HepG2 (cell line): ENCODE data around the gene C20orf204. TPM values are rescaled to one million over a fixed set of nuclear protein-coding genes. Genes with fewer than 3 reads are reported as not detected.

Experiments used
- MBNL3 ChIP-seq: fragments of 250-450 bp; sonication (Bioruptor Pico); conservative IDR thresholded peaks from 2 replicates; pipeline ENCODE4 v1.8.0; 2022; ENCODE audit warnings: mild to moderate bottlenecking, inconsistent platforms
- RARG ChIP-seq: sonication (generic); formaldehyde crosslinking; IDR thresholded peaks from 2 replicates; pipeline ENCODE4 v1.4.0; 2020; ENCODE audit warnings: low read depth, mild to moderate bottlenecking, missing genetic modification reagents
- SYNCRIP ChIP-seq: fragments of 200-400 bp; formaldehyde crosslinking; IDR thresholded peaks from 2 replicates; pipeline ENCODE4 v1.6.1; 2018; ENCODE audit warnings: mild to moderate bottlenecking, low read depth, low read length; ENCODE audit not compliant: insufficient read depth
- ZBTB7B ChIP-seq: sonication (generic); formaldehyde crosslinking; IDR thresholded peaks from 2 replicates; pipeline ENCODE4 v1.4.0; 2020; ENCODE audit warnings: missing genetic modification reagents
- ZKSCAN1 ChIP-seq: fragments of 150-350 bp; IDR thresholded peaks from 2 replicates; pipeline ENCODE4 v1.6.1; 2014; ENCODE audit warnings: low read length
- ZNF792 ChIP-seq: IDR thresholded peaks from 2 replicates; pipeline ENCODE4 v1.6.1; 2016
- ZSCAN30 ChIP-seq: sonication (generic); formaldehyde crosslinking; IDR thresholded peaks from 2 replicates; pipeline ENCODE4 v1.5.0; 2020; ENCODE audit warnings: mild to moderate bottlenecking, missing genetic modification reagents
- polyA plus RNA-seq, 8 experiments: library from polyadenylated mRNA; depleted of rRNA in 3 of 8; stranded (reverse) in 7 of 8; unstranded in 1 of 8; fragments of >200 nt; fragmentation: Illumina TruSeq in 4 of 8; extraction: Trizol in 4 of 8; gene quantifications; 2 replicates each; pipeline versions ENCODE4 v1.2.1 to v1.2.3, GENCODE V29; 2011 to 2016; ENCODE audit warnings: low read depth in 4 of 8, missing spikeins in 1 of 8, mixed read lengths in 1 of 8; ENCODE audit not compliant: insufficient read depth in 1 of 8
- total RNA-seq, 5 experiments: library from RNA; depleted of rRNA; stranded (reverse); fragments of >200 nt; fragmentation: Illumina TruSeq; extraction: Trizol; gene quantifications; 2 replicates each; pipeline ENCODE4 v1.2.3, GENCODE V29; 2016; ENCODE audit warnings: low read depth in 1 of 5
- TF ChIP-seq, protein P1 (sequence below): sonication (generic); formaldehyde crosslinking; IDR thresholded peaks from 2 replicates; pipeline ENCODE4 v1.4.0; 2020; ENCODE audit warnings: mild to moderate bottlenecking, missing genetic modification reagents
- TF ChIP-seq, protein P2 (sequence below): sonication (generic); formaldehyde crosslinking; IDR thresholded peaks from 2 replicates; pipeline ENCODE4 v1.5.0; 2020; ENCODE audit warnings: mild to moderate bottlenecking, missing genetic modification reagents
- TF ChIP-seq, protein P3 (sequence below): sonication (generic); formaldehyde crosslinking; IDR thresholded peaks from 2 replicates; pipeline ENCODE4 v1.4.0; 2020; ENCODE audit warnings: mild to moderate bottlenecking, missing genetic modification reagents, borderline replicate concordance
- TF ChIP-seq, protein P4 (sequence below): sonication (generic); formaldehyde crosslinking; IDR thresholded peaks from 2 replicates; pipeline ENCODE4 v1.8.0; 2022; ENCODE audit warnings: missing genetic modification reagents, mild to moderate bottlenecking, moderate library complexity, borderline replicate concordance
- TF ChIP-seq, protein P5 (sequence below): sonication (generic); formaldehyde crosslinking; IDR thresholded peaks from 2 replicates; pipeline ENCODE4 v1.4.0; 2020; ENCODE audit warnings: mild to moderate bottlenecking, missing genetic modification reagents

Gene C20orf204
- total and polyA plus RNA-seq, 2 of the 13 experiments (the other 11 are each of a cell fraction or from before 2014, with no cell fraction given) = 22.1 to 80.0 TPM

DNA sequence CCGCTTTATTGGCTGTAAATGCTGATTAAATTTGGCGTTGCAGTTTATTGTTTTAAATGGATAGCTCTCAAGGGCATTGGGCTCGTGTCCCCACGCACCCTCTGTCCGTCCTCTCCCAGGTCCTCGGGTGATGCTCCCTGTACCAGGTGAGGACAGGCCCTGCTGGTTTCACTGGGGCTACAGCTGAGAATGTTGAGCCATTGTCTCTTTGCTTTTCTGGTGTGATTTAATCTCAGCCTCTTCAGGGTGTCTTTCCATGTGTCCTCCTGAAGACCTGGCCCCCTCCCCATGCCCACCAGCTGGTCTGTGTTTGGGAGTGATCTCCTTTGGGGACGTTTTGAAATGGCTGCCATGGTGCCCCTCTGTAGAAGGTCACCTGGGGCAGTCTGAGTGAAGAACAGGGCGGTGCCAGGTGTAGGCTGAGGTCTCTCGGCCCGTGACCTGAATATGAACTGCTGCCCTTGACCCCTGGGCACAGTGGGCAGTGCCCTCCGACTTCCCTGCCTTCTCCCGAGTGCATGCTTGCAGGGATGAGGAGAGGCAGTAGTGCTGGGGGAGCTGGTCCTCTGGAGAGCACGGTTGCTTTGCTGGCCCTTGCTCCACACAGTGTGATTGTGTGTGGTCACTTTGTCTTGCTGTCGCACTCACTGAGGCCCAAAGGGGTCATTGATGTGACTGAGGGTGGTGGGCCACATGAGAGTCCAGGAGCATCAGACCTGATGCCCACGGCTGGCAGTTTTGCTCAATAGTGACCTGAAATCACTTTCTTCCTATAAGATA lies 12.4 kb upstream of the C20orf204 start (continued):
- TF ChIP-seq SYNCRIP (no peak), ZSCAN30 (CRISPR knock-in tag) (no peak), RARG (CRISPR knock-in tag) (no peak), ZNF792 (CRISPR knock-in tag) (no peak), MBNL3 (CRISPR knock-in tag) (no peak), ZKSCAN1 (no peak), ZBTB7B (CRISPR knock-in tag) (peak; percentile 49; the same call in 1 of the 2 replicates)
- TF ChIP-seq, protein P1, sequence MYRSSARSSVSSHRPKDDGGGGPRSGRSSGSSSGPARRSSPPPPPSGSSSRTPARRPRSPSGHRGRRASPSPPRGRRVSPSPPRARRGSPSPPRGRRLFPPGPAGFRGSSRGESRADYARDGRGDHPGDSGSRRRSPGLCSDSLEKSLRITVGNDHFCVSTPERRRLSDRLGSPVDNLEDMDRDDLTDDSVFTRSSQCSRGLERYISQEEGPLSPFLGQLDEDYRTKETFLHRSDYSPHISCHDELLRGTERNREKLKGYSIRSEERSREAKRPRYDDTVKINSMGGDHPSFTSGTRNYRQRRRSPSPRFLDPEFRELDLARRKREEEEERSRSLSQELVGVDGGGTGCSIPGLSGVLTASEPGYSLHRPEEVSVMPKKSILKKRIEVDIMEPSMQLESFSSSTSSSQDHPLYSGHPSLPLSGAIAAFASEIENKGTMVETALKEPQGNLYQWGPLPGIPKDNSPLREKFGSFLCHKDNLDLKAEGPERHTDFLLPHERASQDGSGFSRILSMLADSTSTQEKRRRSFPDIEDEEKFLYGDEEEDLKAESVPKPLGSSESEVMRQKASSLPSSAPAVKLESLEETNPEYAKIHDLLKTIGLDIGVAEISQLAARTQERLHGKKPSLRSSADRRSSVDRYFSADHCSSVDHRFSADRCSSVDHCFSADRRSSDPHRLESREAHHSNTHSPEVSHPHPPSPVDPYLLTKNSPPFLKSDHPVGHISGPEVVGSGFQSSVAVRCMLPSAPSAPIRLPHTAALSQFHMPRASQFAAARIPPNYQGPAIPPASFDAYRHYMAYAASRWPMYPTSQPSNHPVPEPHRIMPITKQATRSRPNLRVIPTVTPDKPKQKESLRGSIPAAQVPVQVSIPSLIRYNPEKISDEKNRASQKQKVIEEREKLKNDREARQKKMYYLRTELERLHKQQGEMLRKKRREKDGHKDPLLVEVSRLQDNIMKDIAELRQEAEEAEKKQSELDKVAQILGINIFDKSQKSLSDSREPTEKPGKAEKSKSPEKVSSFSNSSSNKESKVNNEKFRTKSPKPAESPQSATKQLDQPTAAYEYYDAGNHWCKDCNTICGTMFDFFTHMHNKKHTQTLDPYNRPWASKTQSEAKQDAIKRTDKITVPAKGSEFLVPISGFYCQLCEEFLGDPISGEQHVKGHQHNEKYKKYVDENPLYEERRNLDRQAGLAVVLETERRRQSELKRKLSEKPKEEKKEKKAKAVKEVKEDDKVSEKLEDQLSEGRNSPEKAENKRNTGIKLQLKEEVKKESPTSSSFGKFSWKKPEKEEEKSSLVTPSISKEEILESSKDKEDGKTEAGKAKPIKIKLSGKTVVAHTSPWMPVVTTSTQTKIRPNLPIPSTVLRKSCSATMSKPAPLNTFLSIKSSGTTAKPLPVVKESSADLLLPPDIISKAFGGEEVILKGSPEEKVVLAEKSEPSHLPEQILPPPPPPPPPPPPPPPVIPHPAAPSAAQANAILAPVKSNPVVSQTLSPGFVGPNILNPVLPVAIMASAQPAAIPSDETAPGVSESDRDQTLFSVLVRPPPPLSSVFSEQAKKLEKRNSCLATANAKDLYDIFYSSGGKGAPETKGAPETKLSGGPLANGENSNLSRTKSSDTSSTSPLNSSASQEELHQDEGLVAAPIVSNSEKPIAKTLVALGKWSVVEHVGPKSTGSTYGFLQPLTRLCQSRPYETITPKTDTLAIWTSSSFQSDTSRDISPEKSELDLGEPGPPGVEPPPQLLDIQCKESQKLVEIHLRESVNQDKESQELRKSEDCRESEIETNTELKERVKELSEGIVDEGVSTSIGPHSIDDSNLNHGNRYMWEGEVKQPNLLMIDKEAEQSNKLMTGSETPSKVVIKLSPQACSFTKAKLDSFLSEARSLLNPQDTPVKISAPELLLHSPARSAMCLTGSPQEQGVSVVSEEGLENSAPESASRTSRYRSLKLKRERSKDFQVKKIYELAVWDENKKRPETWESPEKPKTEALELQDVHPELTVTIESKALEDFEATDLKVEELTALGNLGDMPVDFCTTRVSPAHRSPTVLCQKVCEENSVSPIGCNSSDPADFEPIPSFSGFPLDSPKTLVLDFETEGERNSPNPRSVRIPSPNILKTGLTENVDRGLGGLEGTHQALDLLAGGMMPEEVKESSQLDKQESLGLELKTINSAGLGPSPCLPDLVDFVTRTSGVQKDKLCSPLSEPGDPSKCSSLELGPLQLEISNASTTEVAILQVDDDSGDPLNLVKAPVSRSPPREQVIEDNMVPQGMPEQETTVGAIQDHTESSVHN (CRISPR knock-in tag) = peak; percentile 62; the same call in 1 of the 2 replicates
- TF ChIP-seq, protein P2, sequence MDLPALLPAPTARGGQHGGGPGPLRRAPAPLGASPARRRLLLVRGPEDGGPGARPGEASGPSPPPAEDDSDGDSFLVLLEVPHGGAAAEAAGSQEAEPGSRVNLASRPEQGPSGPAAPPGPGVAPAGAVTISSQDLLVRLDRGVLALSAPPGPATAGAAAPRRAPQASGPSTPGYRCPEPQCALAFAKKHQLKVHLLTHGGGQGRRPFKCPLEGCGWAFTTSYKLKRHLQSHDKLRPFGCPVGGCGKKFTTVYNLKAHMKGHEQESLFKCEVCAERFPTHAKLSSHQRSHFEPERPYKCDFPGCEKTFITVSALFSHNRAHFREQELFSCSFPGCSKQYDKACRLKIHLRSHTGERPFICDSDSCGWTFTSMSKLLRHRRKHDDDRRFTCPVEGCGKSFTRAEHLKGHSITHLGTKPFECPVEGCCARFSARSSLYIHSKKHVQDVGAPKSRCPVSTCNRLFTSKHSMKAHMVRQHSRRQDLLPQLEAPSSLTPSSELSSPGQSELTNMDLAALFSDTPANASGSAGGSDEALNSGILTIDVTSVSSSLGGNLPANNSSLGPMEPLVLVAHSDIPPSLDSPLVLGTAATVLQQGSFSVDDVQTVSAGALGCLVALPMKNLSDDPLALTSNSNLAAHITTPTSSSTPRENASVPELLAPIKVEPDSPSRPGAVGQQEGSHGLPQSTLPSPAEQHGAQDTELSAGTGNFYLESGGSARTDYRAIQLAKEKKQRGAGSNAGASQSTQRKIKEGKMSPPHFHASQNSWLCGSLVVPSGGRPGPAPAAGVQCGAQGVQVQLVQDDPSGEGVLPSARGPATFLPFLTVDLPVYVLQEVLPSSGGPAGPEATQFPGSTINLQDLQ = peak; percentile 23; the same call in 1 of the 2 replicates
- TF ChIP-seq, protein P3, sequence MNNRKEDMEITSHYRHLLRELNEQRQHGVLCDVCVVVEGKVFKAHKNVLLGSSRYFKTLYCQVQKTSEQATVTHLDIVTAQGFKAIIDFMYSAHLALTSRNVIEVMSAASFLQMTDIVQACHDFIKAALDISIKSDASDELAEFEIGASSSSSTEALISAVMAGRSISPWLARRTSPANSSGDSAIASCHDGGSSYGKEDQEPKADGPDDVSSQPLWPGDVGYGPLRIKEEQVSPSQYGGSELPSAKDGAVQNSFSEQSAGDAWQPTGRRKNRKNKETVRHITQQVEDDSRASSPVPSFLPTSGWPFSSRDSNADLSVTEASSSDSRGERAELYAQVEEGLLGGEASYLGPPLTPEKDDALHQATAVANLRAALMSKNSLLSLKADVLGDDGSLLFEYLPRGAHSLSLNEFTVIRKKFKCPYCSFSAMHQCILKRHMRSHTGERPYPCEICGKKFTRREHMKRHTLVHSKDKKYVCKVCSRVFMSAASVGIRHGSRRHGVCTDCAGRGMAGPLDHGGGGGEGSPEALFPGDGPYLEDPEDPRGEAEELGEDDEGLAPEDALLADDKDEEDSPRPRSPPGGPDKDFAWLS = no peak
- TF ChIP-seq, protein P4, sequence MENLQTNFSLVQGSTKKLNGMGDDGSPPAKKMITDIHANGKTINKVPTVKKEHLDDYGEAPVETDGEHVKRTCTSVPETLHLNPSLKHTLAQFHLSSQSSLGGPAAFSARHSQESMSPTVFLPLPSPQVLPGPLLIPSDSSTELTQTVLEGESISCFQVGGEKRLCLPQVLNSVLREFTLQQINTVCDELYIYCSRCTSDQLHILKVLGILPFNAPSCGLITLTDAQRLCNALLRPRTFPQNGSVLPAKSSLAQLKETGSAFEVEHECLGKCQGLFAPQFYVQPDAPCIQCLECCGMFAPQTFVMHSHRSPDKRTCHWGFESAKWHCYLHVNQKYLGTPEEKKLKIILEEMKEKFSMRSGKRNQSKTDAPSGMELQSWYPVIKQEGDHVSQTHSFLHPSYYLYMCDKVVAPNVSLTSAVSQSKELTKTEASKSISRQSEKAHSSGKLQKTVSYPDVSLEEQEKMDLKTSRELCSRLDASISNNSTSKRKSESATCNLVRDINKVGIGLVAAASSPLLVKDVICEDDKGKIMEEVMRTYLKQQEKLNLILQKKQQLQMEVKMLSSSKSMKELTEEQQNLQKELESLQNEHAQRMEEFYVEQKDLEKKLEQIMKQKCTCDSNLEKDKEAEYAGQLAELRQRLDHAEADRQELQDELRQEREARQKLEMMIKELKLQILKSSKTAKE (CRISPR knock-in tag) = no peak
- TF ChIP-seq, protein P5, sequence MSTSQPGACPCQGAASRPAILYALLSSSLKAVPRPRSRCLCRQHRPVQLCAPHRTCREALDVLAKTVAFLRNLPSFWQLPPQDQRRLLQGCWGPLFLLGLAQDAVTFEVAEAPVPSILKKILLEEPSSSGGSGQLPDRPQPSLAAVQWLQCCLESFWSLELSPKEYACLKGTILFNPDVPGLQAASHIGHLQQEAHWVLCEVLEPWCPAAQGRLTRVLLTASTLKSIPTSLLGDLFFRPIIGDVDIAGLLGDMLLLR (CRISPR knock-in tag) = peak; percentile 80; the same call in 1 of the 2 replicates
